ENCODE results near the gene DLL3.

Gene DLL3

DNA sequence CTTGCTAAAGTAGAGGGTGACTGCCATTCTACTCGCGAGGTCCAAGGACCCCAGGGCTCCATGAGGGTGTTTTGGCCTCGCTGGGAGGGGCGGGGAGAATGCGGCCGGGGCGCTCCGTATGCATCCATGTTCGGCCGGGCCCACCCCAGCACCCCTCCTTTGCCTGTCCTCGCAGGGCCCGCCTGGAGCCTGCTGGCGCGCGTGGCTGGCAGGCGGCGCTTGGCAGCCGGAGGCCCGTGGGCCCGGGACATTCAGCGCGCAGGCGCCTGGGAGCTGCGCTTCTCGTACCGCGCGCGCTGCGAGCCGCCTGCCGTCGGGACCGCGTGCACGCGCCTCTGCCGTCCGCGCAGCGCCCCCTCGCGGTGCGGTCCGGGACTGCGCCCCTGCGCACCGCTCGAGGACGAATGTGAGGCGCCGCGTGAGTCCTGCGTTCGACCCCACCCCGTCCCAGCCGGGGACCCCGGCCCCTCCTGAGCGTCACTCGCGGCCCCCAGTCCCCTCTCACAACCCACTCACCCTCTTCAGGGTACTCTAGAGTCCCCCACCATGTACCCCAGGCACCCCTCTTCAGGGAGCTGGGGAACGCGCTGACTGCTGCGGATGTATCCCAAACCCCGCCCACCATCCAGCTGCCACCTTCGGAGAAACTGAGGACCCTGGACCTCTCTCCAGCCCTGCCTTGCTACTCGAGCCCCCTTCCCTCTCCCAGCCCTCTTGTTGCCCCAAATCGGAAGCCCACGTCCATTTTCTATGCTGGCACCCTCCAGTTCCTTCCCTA lies 4.1 kb downstream of the DLL3 start (continued):
- no peak for TF ChIP-seq ZNF449 (tag by site-specific recombination; IDR thresholded peaks at IDR 0.05)
- TF ChIP-seq ZNF174 (tag by site-specific recombination; IDR thresholded peaks at IDR 0.05): no peak
- TF ChIP-seq ZNF335 (tag by site-specific recombination; conservative IDR thresholded peaks at IDR 0.05): peak; percentile 93
- TF ChIP-seq, protein P1, sequence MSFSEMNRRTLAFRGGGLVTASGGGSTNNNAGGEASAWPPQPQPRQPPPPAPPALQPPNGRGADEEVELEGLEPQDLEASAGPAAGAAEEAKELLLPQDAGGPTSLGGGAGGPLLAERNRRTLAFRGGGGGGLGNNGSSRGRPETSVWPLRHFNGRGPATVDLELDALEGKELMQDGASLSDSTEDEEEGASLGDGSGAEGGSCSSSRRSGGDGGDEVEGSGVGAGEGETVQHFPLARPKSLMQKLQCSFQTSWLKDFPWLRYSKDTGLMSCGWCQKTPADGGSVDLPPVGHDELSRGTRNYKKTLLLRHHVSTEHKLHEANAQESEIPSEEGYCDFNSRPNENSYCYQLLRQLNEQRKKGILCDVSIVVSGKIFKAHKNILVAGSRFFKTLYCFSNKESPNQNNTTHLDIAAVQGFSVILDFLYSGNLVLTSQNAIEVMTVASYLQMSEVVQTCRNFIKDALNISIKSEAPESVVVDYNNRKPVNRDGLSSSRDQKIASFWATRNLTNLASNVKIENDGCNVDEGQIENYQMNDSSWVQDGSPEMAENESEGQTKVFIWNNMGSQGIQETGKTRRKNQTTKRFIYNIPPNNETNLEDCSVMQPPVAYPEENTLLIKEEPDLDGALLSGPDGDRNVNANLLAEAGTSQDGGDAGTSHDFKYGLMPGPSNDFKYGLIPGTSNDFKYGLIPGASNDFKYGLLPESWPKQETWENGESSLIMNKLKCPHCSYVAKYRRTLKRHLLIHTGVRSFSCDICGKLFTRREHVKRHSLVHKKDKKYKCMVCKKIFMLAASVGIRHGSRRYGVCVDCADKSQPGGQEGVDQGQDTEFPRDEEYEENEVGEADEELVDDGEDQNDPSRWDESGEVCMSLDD (tag by site-specific recombination; IDR thresholded peaks at IDR 0.05): peak; percentile 85
- TF ChIP-seq, protein P2, sequence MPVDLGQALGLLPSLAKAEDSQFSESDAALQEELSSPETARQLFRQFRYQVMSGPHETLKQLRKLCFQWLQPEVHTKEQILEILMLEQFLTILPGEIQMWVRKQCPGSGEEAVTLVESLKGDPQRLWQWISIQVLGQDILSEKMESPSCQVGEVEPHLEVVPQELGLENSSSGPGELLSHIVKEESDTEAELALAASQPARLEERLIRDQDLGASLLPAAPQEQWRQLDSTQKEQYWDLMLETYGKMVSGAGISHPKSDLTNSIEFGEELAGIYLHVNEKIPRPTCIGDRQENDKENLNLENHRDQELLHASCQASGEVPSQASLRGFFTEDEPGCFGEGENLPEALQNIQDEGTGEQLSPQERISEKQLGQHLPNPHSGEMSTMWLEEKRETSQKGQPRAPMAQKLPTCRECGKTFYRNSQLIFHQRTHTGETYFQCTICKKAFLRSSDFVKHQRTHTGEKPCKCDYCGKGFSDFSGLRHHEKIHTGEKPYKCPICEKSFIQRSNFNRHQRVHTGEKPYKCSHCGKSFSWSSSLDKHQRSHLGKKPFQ (tag by site-specific recombination; IDR thresholded peaks at IDR 0.05): no peak
- TF ChIP-seq ZNF324 (tag by site-specific recombination; IDR thresholded peaks at IDR 0.05): no peak
- TF ChIP-seq ZNF768 (tag by site-specific recombination; IDR thresholded peaks at IDR 0.05): no peak
- no peak for TF ChIP-seq GFI1B (tag by site-specific recombination; IDR thresholded peaks at IDR 0.05)
- 0 out of 2 replicates have a peak, but pooled peaks have one; percentile 18 for TF ChIP-seq KLF8 (tag by site-specific recombination; IDR thresholded peaks at IDR 0.05)
- TF ChIP-seq KLF1 (tag by site-specific recombination; IDR thresholded peaks at IDR 0.05): peak; percentile 11; the same call in 1 of the 2 replicates
- TF ChIP-seq KLF10 (tag by site-specific recombination; IDR thresholded peaks at IDR 0.05): peak; percentile 58; the same call in 1 of the 2 replicates
- no peak for TF ChIP-seq ZNF19 (tag by site-specific recombination; IDR thresholded peaks at IDR 0.05; ENCODE audit: low read depth)
- no peak for TF ChIP-seq SP7 (tag by site-specific recombination; IDR thresholded peaks at IDR 0.05)

GRCh38 chr19:39506598-39506943 lies 7.8 kb downstream of the DLL3 start:
- ChIA-PET POLR2A (interaction anchor here (1.0 to 2.4 kb wide), 4 partner anchors 8 to 71 kb away, joined by 3 to 7 read pairs (median 6); partner anchors contain the start of genes DLL3, RPS16 and TIMM50), CTCF (interaction anchor here (0.6 to 3.1 kb wide), 3 partner anchors 26 to 95 kb away, joined by 4 to 25 read pairs (median 9); partner anchors contain the start of gene EID2B)
- H3K27ac ChIP-seq (ENCODE audit: extremely low read depth, low read depth, low read length): peak overlapping the region; percentile 58; the same call in 1 of the 2 replicates
- no peak overlapping the region for H3K4me3 ChIP-seq (ENCODE audit: low read depth, low read length)
- H3K36me3 ChIP-seq (ENCODE audit: control insufficient read depth in 2 of 2, insufficient read depth in 1 of 2, low read length in 2 of 2): peaks cover 0 to 9% of the 10 kb centered on the region in 2 experiments; a peak in 1 of 3 replicates
- H3K9me3 ChIP-seq (ENCODE audit: control insufficient read depth, insufficient read depth, low read depth, low read length): peaks cover 6% of the 10 kb centered on the region
- H3K4me1 ChIP-seq (ENCODE audit: control insufficient read depth, insufficient read depth, low read length): peaks cover 10% of the 10 kb centered on the region
- no peak for TF ChIP-seq ZNF449 (tag by site-specific recombination; IDR thresholded peaks at IDR 0.05)
- TF ChIP-seq BCL11A (tag by site-specific recombination; IDR thresholded peaks at IDR 0.05; ENCODE audit: low read depth): no peak
- peak; percentile 63; the same call in 1 of the 2 replicates for TF ChIP-seq ZNF324 (tag by site-specific recombination; IDR thresholded peaks at IDR 0.05)
- no peak for TF ChIP-seq ZFP41 (tag by site-specific recombination; IDR thresholded peaks at IDR 0.05; ENCODE audit: borderline replicate concordance)
- 0 out of 2 replicates have a peak, but pooled peaks have one; percentile 6 for TF ChIP-seq ZNF530 (tag by site-specific recombination; IDR thresholded peaks at IDR 0.05; ENCODE audit: low read depth)
- TF ChIP-seq ZNF146 (tag by site-specific recombination; IDR thresholded peaks at IDR 0.05): no peak
- 0 out of 2 replicates have a peak, but pooled peaks have one; percentile 26 for TF ChIP-seq ZNF174 (tag by site-specific recombination; IDR thresholded peaks at IDR 0.05)
- no peak for TF ChIP-seq SALL2 (tag by site-specific recombination; IDR thresholded peaks at IDR 0.05; ENCODE audit: borderline replicate concordance)
- TF ChIP-seq ZNF585B (tag by site-specific recombination; IDR thresholded peaks at IDR 0.05): no peak
- no peak for TF ChIP-seq ZNF202 (tag by site-specific recombination; IDR thresholded peaks at IDR 0.05; ENCODE audit: borderline replicate concordance)
- no peak for TF ChIP-seq ZNF521 (tag by site-specific recombination; IDR thresholded peaks at IDR 0.05)
- no peak for TF ChIP-seq ZNF776 (tag by site-specific recombination; IDR thresholded peaks at IDR 0.05; ENCODE audit: borderline replicate concordance)
- TF ChIP-seq ZNF549 (tag by site-specific recombination; IDR thresholded peaks at IDR 0.05): no peak
- no peak for TF ChIP-seq ZNF473 (tag by site-specific recombination; IDR thresholded peaks at IDR 0.05)
- peak; percentile 53 for TF ChIP-seq ZNF785 (tag by site-specific recombination; IDR thresholded peaks at IDR 0.05)
